Neural progenitor cell (in vitro differentiated cells): ENCODE results near the gene SCYGR1.

Experiments used
- CTCF ChIP-seq: fragments of 200-600 bp; sonication (generic); IDR thresholded peaks from 2 replicates; pipeline ENCODE4 v1.5.1; 2017; ENCODE audit warnings: antibody characterized with exemption, mild to moderate bottlenecking
- EZH2 ChIP-seq: fragments of 200-600 bp; sonication (generic); IDR thresholded peaks from 2 replicates; pipeline ENCODE4 v1.6.1; 2017; ENCODE audit warnings: antibody characterized with exemption, mild to moderate bottlenecking, moderate library complexity
- EZH2phosphoT487 ChIP-seq: fragments of 200-600 bp; sonication (generic); IDR thresholded peaks from 2 replicates; pipeline ENCODE4 v1.6.1; 2017; ENCODE audit warnings: antibody characterized with exemption

DNA sequence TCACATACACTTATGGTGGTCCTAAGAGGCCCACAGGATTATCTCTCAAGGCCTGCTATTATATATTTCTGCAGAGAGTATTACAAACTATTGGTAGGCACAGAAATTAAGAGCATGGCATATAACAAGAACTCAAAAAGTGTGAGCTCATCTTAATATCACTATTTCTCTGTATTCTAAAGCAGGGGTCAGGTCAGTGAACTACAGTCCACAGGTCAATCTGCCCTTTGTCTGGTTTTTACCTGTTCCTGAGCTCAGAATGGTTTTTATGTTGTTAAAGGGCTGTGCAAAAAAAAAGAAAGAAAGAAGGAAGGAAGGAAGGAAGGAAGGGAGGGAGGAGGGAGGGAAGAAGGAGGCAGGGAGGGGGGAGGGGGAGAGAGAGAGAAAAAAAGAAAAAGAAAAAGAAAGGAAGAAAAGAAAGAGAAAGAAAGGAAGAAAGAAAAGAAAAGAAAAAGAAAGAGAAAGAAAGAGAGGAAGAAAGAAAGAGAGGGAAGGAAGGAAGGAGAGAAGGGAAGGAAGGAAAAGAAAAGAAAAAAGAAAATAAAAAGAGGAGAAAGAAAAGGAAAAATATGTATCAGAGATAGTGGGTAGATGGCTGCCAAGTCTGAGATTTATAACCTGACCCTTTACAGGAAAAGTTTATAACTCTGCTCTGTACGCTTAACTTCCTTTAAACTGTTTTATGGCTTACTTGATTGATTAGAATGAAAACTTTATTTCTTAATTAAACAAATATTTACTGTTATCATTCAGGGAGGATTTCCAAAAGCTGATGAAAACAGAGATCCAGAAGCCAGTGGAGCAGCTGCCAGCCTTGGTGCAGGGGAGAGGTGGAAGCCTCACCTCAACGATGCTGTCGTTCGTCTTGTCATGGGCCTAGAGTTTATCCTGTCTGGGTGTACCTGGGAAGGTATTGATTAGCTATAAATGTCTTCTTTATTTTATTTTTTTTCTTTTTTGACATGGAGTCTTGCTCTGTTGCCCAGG lies 11.2 kb upstream of the SCYGR1 start:
- TF ChIP-seq CTCF: no peak
- no peak for TF ChIP-seq EZH2phosphoT487
- TF ChIP-seq EZH2: no peak
